Natural killer cell (primary cell): Measurements from ENCODE around the gene HERC6. TPM values are rescaled to one million over a fixed set of nuclear protein-coding genes. Genes with fewer than 3 reads are reported as not detected.

ENCODE experiments used
- ATAC-seq, 3 donors: fragments of 150-1000 bp in 2 of 3; fragments of 200-7000 bp in 1 of 3; cut with Tn5 transposase; 1 replicate in 1 of 3; 2 replicates in 2 of 3; pipeline ENCODE4 v1.10.0; 2021; ENCODE audit warnings: mild to moderate bottlenecking in 2 of 3, moderate library complexity in 2 of 3
- DNase-seq, 2 donors: peaks; one replicate each; pipeline versions ENCODE4 v3.0.0 to v3.0.0-alpha.2; 2013 to 2021; ENCODE audit warnings: mixed read lengths in 1 of 2
- H3K27ac ChIP-seq: one replicate; pipeline ENCODE4 v1.5.1; 2013; ENCODE audit warnings: mild to moderate bottlenecking, low read length
- H3K27me3 ChIP-seq: one replicate; pipeline ENCODE4 v1.6.1; 2013; ENCODE audit warnings: low read length; ENCODE audit not compliant: control insufficient read depth, insufficient read depth
- H3K36me3 ChIP-seq: one replicate; pipeline ENCODE4 v1.6.1; 2013; ENCODE audit warnings: low read length; ENCODE audit not compliant: control insufficient read depth, insufficient read depth
- H3K4me1 ChIP-seq: one replicate; pipeline ENCODE4 v1.6.1; 2013; ENCODE audit warnings: low read length; ENCODE audit not compliant: control insufficient read depth, insufficient read depth
- H3K4me3 ChIP-seq: one replicate; pipeline ENCODE4 v1.5.1; 2013; ENCODE audit warnings: low read length
- H3K9me3 ChIP-seq: one replicate; pipeline ENCODE4 v1.6.1; 2013; ENCODE audit warnings: low read length; ENCODE audit not compliant: control insufficient read depth, insufficient read depth
- H3K27ac Mint-ChIP-seq, 2 donors: one replicate each; pipeline ENCODE4 v1.8.0; 2022; ENCODE audit warnings: mild to moderate bottlenecking in 2 of 2, mixed read lengths in 2 of 2, moderate library complexity in 1 of 2
- H3K27me3 Mint-ChIP-seq, 2 donors: one replicate each; pipeline ENCODE4 v1.8.0; 2022; ENCODE audit warnings: low read depth in 2 of 2, mixed read lengths in 2 of 2
- H3K36me3 Mint-ChIP-seq: one replicate; pipeline ENCODE4 v1.8.0; 2022; ENCODE audit warnings: mixed read lengths
- H3K4me1 Mint-ChIP-seq, 2 donors: one replicate each; pipeline ENCODE4 v1.8.0; 2022; ENCODE audit warnings: mixed read lengths in 2 of 2
- H3K4me3 Mint-ChIP-seq: one replicate; pipeline ENCODE4 v1.8.0; 2022; ENCODE audit warnings: mild to moderate bottlenecking, moderate library complexity, mixed read lengths
- H3K9me3 Mint-ChIP-seq, 2 donors: one replicate each; pipeline ENCODE4 v1.8.0; 2022; ENCODE audit warnings: mixed read lengths in 2 of 2
- CTCF ChIP-seq: fragments of 200-600 bp; IDR thresholded peaks from one replicate; pipeline ENCODE4 v1.8.0; 2022; ENCODE audit warnings: antibody characterized with exemption
- WGBS: methylation state at CpG from one replicate; pipeline ENCODE4 v1.1.7; 2013; ENCODE audit warnings: missing lambda C conversion rate; ENCODE audit not compliant: insufficient coverage; 5-methylcytosine and 5-hydroxymethylcytosine counted together
- intact Hi-C: fragments of 100-400 bp; cut with micrococcal nuclease; formaldehyde crosslinking; loops from one replicate; pipeline ENCODE4 v1.14.2; 2022
- total RNA-seq, 4 donors: library from RNA; stranded (reverse); fragments of 120-200 nt in 1 of 4; gene quantifications; one replicate each; pipeline versions ENCODE4 v1.2.3 to v1.2.4, GENCODE V29; 2013 to 2022

The HERC6 gene
- total RNA-seq, 3 donors from 2014 or later (not counting 1 experiment from before 2014, with no cell fraction given) = 8.3 to 18.0 (median 17.5) TPM

GRCh38 chr4:88481537-88481936, 102.9 kb downstream of the HERC6 start:
- WGBS = 100% methylated on average over 1 of the region's 1 CpG
- Mint-ChIP-seq H3K36me3 (peaks cover 19% of the 10 kb centered on the region), H3K9me3 (no peaks in the 10 kb centered on the region), H3K27me3 (no peaks in the 10 kb centered on the region), H3K4me3 (no peak overlapping the region), H3K4me1 (no peaks in the 10 kb centered on the region), H3K27ac (no peak overlapping the region)
- intact Hi-C loops = no loop called here
- ATAC-seq = no peak
- Histone ChIP-seq H3K9me3 (no peaks in the 10 kb centered on the region), H3K4me1 (no peaks in the 10 kb centered on the region), H3K36me3 (peaks cover 7% of the 10 kb centered on the region), H3K27me3 (no peaks in the 10 kb centered on the region), H3K27ac (no peak overlapping the region), H3K4me3 (no peak overlapping the region)
- TF ChIP-seq CTCF = no peak
- DNase-seq = no peak

- TF ChIP-seq CTCF = no peak
- Mint-ChIP-seq H3K27me3 (no peaks in the 10 kb centered on the region), H3K36me3 (peaks cover 2% of the 10 kb centered on the region), H3K4me3 (no peak overlapping the region), H3K9me3 (no peaks in the 10 kb centered on the region), H3K4me1 (peaks cover 9 to 11% of the 10 kb centered on the region in 2 donors), H3K27ac (peak overlapping the region; percentile 52 to 70)
- intact Hi-C loops = no loop called here
- H3K27ac ChIP-seq = no peak overlapping the region
- peaks cover 7% of the 10 kb centered on the region for H3K4me1 ChIP-seq
- ATAC-seq (no peak), DNase-seq (peak in 1 of 2 donors; percentile 4)
- H3K36me3 ChIP-seq = peaks cover 15% of the 10 kb centered on the region
- no peaks in the 10 kb centered on the region for H3K27me3 ChIP-seq
- H3K4me3 ChIP-seq = no peak overlapping the region
- 33% methylated on average over 4 of the region's 4 CpGs for WGBS
- H3K9me3 ChIP-seq = no peaks in the 10 kb centered on the region
Measured at GRCh38 chr4:88489100-88489761, 110.6 kb downstream of the HERC6 start.

Other genes starting within 250 kb of the HERC6 start
- gene ABCG2, start 220.2 kb upstream of the HERC6 start, total RNA-seq = under 1 TPM; 0.19 to 0.73 (median 0.61) TPM
- 10 to 100 TPM; 68.0 to 76.8 (median 74.3) TPM for gene PPM1K, start 94.3 kb upstream of the HERC6 start, total RNA-seq
- 10 to 100 TPM; 11.0 to 19.4 (median 17.9) TPM for gene HERC5, start 78.3 kb downstream of the HERC6 start, total RNA-seq
- 10 to 100 TPM; 33.4 to 37.6 (median 35.5) TPM for gene PYURF, start 144.9 kb downstream of the HERC6 start, total RNA-seq
- 10 to 100 TPM; 59.1 to 85.0 (median 61.9) TPM for gene HERC3, start 213.6 kb downstream of the HERC6 start, total RNA-seq